ENCODE results near the gene GART. TPM values are rescaled to one million over a fixed set of nuclear protein-coding genes. Genes with fewer than 3 reads are reported as not detected.
A peak's percentile ranks its signal among the peaks of the same experiment; 100 is the strongest.

GART gene
- total and polyA plus RNA-seq, 9 donors: 37.5 to 62.6 (median 49.6) TPM

- no peak for DNase-seq
Observed at GRCh38 chr21:33492571-33492970, 49.3 kb downstream of the GART start.

GRCh38 chr21:33491373-33492102 is 50.4 kb downstream of the GART start, which contains the start of gene DNAJC28:
TSS of gene DNAJC28 (minus strand) at chr21:33491716. CDS start at chr21:33489393, 2,323 bp downstream.
- Histone ChIP-seq H3K9me3 (replicated peaks; ENCODE audit: control insufficient read depth, low read depth, low read length) (no peaks in the 10 kb centered on the region), H3K4me3 (ENCODE audit: low read length) (peak within 1 kb of the TSS; percentile 84)
- under 1% methylated on average over 49 of the region's 52 CpGs for WGBS (ENCODE audit: insufficient coverage)

More at GRCh38 chr21:33492571-33492970, 49.3 kb downstream of the GART start:
- no peak overlapping the region for H3K27ac ChIP-seq (ENCODE audit: low read length)
- H3K9me3 ChIP-seq (replicated peaks; ENCODE audit: control insufficient read depth, low read depth, low read length): no peaks in the 10 kb centered on the region
- H3K36me3 ChIP-seq (ENCODE audit: control insufficient read depth, insufficient read depth, low read length): no peaks in the 10 kb centered on the region
- peaks cover 6% of the 10 kb centered on the region for H3K4me1 ChIP-seq (ENCODE audit: control insufficient read depth, insufficient read depth, low read length)
- H3K4me3 ChIP-seq (ENCODE audit: low read length): no peak overlapping the region
- no CpG with 5 or more reads among the region's 2 CpGs for WGBS (ENCODE audit: insufficient coverage)
- H3K27me3 ChIP-seq (ENCODE audit: control insufficient read depth, insufficient read depth, low read length): peaks cover 4% of the 10 kb centered on the region

GRCh38 chr21:33490991-33491372 is 50.9 kb downstream of the GART start:
- DNase-seq: no peak
- Histone ChIP-seq H3K27me3 (ENCODE audit: control insufficient read depth, insufficient read depth, low read length) (peaks cover 2% of the 10 kb centered on the region), H3K4me3 (ENCODE audit: low read length) (peak overlapping the region; percentile 84), H3K27ac (ENCODE audit: low read length) (peak overlapping the region; percentile 89), H3K9me3 (replicated peaks; ENCODE audit: control insufficient read depth, low read depth, low read length) (no peaks in the 10 kb centered on the region), H3K36me3 (ENCODE audit: control insufficient read depth, insufficient read depth, low read length) (no peaks in the 10 kb centered on the region), H3K4me1 (ENCODE audit: control insufficient read depth, insufficient read depth, low read length) (peaks cover 6% of the 10 kb centered on the region)
- 27% methylated on average over 8 of the region's 12 CpGs for WGBS (ENCODE audit: insufficient coverage)

More at GRCh38 chr21:33491373-33492102, 50.4 kb downstream of the GART start, which contains the start of gene DNAJC28:
- Histone ChIP-seq H3K4me1 (ENCODE audit: control insufficient read depth, insufficient read depth, low read length) (peaks cover 6% of the 10 kb centered on the region), H3K27me3 (ENCODE audit: control insufficient read depth, insufficient read depth, low read length) (peaks cover 4% of the 10 kb centered on the region), H3K36me3 (ENCODE audit: control insufficient read depth, insufficient read depth, low read length) (no peaks in the 10 kb centered on the region), H3K27ac (ENCODE audit: low read length) (peak within 1 kb of the TSS; percentile 89)
- peak; percentile 97 for DNase-seq

GRCh38 chr21:33488936-33489335 is 53.0 kb downstream of the GART start:
- Histone ChIP-seq H3K36me3 (ENCODE audit: control insufficient read depth, insufficient read depth, low read length) (no peaks in the 10 kb centered on the region), H3K27ac (ENCODE audit: low read length) (no peak overlapping the region), H3K27me3 (ENCODE audit: control insufficient read depth, insufficient read depth, low read length) (no peaks in the 10 kb centered on the region), H3K4me1 (ENCODE audit: control insufficient read depth, insufficient read depth, low read length) (peaks cover 6% of the 10 kb centered on the region), H3K4me3 (ENCODE audit: low read length) (no peak overlapping the region), H3K9me3 (replicated peaks; ENCODE audit: control insufficient read depth, low read depth, low read length) (no peaks in the 10 kb centered on the region)
- DNase-seq: no peak
- no CpG with 5 or more reads among the region's 4 CpGs for WGBS (ENCODE audit: insufficient coverage)

- H3K36me3 ChIP-seq (ENCODE audit: control insufficient read depth, insufficient read depth, low read length): no peaks in the 10 kb centered on the region
- no peak for DNase-seq
- no peak overlapping the region for H3K27ac ChIP-seq (ENCODE audit: low read length)
- H3K27me3 ChIP-seq (ENCODE audit: control insufficient read depth, insufficient read depth, low read length): no peaks in the 10 kb centered on the region
- peaks cover 6% of the 10 kb centered on the region for H3K4me1 ChIP-seq (ENCODE audit: control insufficient read depth, insufficient read depth, low read length)
- no peaks in the 10 kb centered on the region for H3K9me3 ChIP-seq (replicated peaks; ENCODE audit: control insufficient read depth, low read depth, low read length)
- WGBS (ENCODE audit: insufficient coverage): 100% methylated on average over 3 of the region's 5 CpGs
- no peak overlapping the region for H3K4me3 ChIP-seq (ENCODE audit: low read length)
Observed at GRCh38 chr21:33487996-33488395, 53.9 kb downstream of the GART start.

- WGBS (ENCODE audit: insufficient coverage): 84% methylated on average over 7 of the region's 9 CpGs
- Histone ChIP-seq H3K27me3 (ENCODE audit: control insufficient read depth, insufficient read depth, low read length) (no peaks in the 10 kb centered on the region), H3K4me1 (ENCODE audit: control insufficient read depth, insufficient read depth, low read length) (peaks cover 5% of the 10 kb centered on the region), H3K36me3 (ENCODE audit: control insufficient read depth, insufficient read depth, low read length) (no peaks in the 10 kb centered on the region), H3K9me3 (replicated peaks; ENCODE audit: control insufficient read depth, low read depth, low read length) (no peaks in the 10 kb centered on the region), H3K27ac (ENCODE audit: low read length) (no peak overlapping the region), H3K4me3 (ENCODE audit: low read length) (no peak overlapping the region)
- DNase-seq: no peak
Observed at GRCh38 chr21:33481314-33481943, 60.5 kb downstream of the GART start.

GRCh38 chr21:33480481-33481103 is 61.3 kb downstream of the GART start:
- Histone ChIP-seq H3K4me1 (ENCODE audit: control insufficient read depth, insufficient read depth, low read length) (peaks cover 5% of the 10 kb centered on the region), H3K36me3 (ENCODE audit: control insufficient read depth, insufficient read depth, low read length) (no peaks in the 10 kb centered on the region), H3K27me3 (ENCODE audit: control insufficient read depth, insufficient read depth, low read length) (no peaks in the 10 kb centered on the region), H3K9me3 (replicated peaks; ENCODE audit: control insufficient read depth, low read depth, low read length) (no peaks in the 10 kb centered on the region), H3K27ac (ENCODE audit: low read length) (peak overlapping the region; percentile 88), H3K4me3 (ENCODE audit: low read length) (peak overlapping the region; percentile 75)
- DNase-seq: no peak
- WGBS (ENCODE audit: insufficient coverage): 27% methylated on average over 8 of the region's 17 CpGs

- under 1% methylated on average over 87 of the region's 93 CpGs for WGBS (ENCODE audit: insufficient coverage)
- H3K9me3 ChIP-seq (replicated peaks; ENCODE audit: control insufficient read depth, low read depth, low read length): no peaks in the 10 kb centered on the region
- no peaks in the 10 kb centered on the region for H3K27me3 ChIP-seq (ENCODE audit: control insufficient read depth, insufficient read depth, low read length)
Observed at GRCh38 chr21:33479679-33480480, 62.0 kb downstream of the GART start, which contains the start of gene TMEM50B. TSS of gene TMEM50B (minus strand) at chr21:33479974. CDS start at chr21:33468885, 11,089 bp downstream.

GRCh38 chr21:33478935-33479678 is 62.8 kb downstream of the GART start:
- under 1% methylated on average over 61 of the region's 68 CpGs for WGBS (ENCODE audit: insufficient coverage)

More at GRCh38 chr21:33479679-33480480, 62.0 kb downstream of the GART start, which contains the start of gene TMEM50B:
- peak within 1 kb of the TSS; percentile 75 for H3K4me3 ChIP-seq (ENCODE audit: low read length)
- peaks cover 5% of the 10 kb centered on the region for H3K4me1 ChIP-seq (ENCODE audit: control insufficient read depth, insufficient read depth, low read length)
- peak within 1 kb of the TSS; percentile 92 for H3K27ac ChIP-seq (ENCODE audit: low read length)
- no peaks in the 10 kb centered on the region for H3K36me3 ChIP-seq (ENCODE audit: control insufficient read depth, insufficient read depth, low read length)
- DNase-seq: peak; percentile 98

More at GRCh38 chr21:33478935-33479678, 62.8 kb downstream of the GART start:
- Histone ChIP-seq H3K27me3 (ENCODE audit: control insufficient read depth, insufficient read depth, low read length) (no peaks in the 10 kb centered on the region), H3K9me3 (replicated peaks; ENCODE audit: control insufficient read depth, low read depth, low read length) (no peaks in the 10 kb centered on the region), H3K4me1 (ENCODE audit: control insufficient read depth, insufficient read depth, low read length) (peaks cover 5% of the 10 kb centered on the region), H3K4me3 (ENCODE audit: low read length) (peak overlapping the region; percentile 58), H3K27ac (ENCODE audit: low read length) (peak overlapping the region; percentile 92), H3K36me3 (ENCODE audit: control insufficient read depth, insufficient read depth, low read length) (no peaks in the 10 kb centered on the region)
- peak; percentile 37 for DNase-seq
